HG02970 (cell line): ENCODE measurements around the gene NHLH1.

Source experiments
- ATAC-seq: cut with Tn5 transposase; IDR thresholded peaks from one replicate; pipeline ENCODE4 v1.9.1; 2021; ENCODE audit warnings: mild to moderate bottlenecking, moderate library complexity, moderate number of reproducible peaks; ENCODE audit not compliant: unreplicated experiment, low FRiP score

Gene NHLH1

DNA sequence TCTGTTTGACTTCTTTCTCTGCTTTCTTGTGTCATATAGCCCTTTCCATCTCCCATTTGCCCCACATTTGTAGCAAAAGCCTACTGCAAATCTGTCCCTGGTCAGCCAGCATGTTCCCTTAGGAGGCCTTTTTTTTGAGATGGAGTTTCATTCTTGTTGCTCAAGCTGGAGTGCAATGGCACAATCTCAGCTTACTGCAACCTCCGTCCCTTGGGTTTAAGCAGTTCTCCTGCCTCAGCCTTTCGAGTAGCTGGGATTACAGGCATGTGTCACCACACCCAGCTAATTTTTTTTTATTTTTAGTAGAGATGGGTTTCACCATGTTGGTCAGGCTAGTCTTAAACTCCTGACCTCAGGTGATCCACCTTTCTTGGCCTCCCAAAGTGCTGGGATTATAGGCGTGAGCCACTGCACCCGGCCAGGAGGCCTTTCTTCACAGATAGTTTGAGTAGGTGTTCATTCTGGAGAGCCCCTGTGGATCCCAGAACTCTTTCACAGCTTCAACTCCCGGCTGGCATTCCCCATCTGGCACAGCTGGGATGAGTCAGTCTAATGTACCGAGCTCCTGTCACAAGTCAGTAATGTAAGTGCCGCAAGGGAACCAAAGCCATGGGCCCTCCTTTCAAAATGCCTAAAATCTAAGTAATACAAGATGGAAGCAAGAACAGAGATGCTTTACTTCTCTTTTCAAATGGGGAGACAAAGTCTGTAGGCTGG is 9.4 kb upstream of the NHLH1 start:
- ATAC-seq: no peak

DNA sequence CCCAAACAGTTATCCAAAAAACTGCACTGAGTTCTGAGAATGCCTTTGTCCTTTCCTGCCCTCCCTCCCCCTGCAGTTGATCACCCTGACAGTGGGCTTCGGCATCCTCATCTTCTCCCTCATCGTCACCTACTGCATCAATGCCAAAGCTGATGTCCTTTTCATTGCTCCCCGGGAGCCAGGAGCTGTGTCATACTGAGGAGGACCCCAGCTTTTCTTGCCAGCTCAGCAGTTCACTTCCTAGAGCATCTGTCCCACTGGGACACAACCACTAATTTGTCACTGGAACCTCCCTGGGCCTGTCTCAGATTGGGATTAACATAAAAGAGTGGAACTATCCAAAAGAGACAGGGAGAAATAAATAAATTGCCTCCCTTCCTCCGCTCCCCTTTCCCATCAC is 8.8 kb upstream of the NHLH1 start:
- ATAC-seq: no peak

DNA sequence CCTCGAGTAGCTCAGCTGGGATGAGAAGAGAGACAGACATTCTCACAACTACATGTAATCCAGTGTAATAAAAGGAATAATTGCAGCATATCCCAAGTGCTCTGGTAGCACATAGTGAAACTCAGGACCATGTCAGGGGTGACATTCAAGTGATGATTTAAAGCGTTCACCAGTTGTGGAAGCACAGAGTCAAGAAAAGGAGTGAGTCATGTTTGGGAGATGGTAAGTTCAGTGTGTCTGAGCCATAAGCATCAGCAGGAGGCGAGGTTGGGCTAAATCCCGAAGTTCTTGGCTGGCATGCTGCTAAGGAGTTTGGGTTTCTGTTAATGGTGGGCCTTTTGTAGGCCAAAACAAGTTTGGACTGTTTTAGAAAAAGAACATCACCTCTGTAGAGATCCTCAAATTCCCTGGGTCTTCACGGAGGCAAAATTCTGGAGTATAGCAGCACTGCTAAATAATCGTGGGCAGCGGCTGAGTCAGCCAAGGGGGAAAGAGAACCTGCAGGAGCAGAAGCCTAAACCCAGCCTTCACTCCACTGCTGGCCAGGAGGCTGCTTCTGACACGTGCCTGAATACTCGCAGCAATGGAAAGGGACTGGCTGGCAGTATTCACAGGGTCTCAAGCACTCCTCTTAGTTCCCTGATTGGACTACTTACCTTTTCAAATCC is 7.2 kb upstream of the NHLH1 start:
- ATAC-seq: no peak

DNA sequence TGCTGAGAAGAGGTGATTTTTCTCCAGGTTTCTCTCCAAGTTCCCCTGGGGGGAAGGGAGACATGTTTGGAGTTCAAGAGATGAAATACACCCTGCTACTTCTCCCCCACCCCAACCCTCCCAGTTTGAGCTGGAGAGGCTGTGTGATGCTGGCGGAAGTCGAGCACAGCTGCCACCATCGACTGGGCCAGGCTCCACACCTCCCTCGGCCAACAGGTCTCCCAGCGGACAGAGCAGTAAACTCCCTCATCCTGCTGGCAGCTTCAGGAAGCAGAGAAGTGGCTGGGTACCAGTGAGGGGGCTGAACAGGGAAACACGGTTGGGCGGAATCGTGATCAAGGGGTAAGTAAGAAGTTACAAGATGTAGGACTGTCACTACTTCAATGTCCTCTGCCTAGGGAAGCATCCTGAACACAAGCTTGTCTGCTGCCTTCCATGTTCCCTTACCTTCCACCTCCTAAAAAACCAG is 6.6 kb upstream of the NHLH1 start:
- no peak for ATAC-seq

DNA sequence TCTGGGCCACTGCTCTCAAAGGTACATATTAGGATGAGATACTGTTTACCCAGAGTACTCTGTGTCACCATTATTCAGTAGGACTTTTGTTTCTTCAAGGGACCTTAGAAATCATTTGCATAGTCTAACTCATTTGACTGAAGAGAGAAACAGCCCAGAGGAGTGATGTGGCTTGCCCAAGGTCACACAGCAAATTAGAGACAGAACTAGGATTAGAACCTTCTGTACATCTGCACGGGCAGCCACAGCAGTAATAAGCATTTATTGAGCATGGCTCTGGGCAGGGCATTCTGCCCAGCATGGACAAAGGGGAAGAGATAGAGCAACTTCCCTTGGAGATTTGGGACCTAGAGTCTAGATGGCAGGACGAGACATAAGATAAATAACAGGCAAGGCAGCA is 5.7 kb upstream of the NHLH1 start:
- no peak for ATAC-seq

DNA sequence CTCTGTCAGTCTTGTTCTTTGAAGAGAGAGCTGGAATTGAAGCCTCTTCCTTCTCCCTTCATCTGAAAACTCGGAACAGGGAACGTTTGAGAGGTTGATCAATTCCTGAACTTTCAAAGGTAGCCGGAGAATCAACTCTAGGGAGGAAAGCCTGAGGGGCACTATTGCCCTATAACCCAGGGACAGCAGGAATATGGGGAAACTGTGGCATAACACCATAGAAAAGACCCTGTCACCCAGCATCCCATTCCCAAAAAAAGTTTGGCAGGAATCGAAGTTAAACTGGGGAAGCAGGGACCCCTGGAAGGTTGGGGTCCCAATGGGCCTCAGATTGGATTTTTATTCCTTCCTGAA is 5.1 kb upstream of the NHLH1 start:
- ATAC-seq: no peak

DNA sequence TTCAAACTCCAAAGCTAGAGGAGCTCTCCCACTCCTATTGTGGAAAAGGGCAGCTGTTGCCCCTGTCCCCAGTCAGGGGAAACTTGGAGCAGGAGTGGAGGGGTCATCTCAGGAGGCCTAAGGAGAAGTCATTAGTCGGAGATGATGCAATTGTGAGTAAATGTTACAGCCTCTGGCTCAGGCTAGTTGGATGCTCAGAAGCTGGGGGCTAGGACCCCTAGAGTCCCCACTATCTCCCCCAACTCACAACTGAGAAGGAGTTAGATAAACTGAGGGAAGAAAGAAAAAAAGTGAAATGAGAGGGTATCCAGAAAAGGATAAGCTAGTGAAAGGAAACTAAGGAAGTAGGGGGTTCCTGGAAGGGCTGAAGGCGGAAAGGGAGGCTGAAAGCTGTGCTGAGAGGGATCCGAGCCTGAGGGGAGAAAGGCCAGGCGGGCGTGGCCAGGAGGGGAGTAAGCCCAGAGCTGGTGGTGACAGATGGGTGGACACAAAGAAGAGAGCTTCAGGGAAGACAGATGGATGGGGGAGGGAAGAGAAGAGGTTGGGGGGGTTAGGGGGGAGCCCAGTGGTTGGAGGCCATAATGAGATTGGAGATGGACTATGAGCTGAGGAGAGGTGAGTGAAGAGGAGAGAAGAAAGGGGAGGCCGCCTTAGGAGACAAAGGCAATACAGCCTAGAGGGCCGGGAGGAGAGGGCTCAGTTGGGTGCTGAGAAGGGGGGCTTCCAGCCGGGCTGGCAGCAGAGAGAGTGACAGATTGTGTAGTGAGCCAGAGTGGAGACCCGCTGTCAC is 4.5 kb upstream of the NHLH1 start:
- no peak for ATAC-seq

DNA sequence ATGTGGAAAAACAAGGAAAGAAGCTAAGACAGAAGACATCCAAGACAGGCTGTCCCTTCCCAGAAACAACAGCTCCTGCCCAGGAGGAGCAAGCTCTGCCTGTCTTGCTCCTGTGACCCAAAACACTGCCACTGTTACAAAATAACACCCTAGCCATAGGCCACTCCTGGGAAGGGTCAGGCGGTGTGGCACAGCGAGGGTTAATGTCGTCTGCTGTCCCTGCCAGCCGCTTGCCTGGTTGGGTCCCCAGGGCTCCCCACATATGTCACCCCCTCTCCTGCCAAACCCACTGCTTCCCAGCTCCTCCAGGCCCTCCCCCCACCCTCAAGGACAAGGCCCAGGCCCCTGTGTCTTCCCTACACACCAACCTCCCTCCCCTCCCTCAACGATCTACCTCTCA is 3.9 kb upstream of the NHLH1 start:
- ATAC-seq: no peak

DNA sequence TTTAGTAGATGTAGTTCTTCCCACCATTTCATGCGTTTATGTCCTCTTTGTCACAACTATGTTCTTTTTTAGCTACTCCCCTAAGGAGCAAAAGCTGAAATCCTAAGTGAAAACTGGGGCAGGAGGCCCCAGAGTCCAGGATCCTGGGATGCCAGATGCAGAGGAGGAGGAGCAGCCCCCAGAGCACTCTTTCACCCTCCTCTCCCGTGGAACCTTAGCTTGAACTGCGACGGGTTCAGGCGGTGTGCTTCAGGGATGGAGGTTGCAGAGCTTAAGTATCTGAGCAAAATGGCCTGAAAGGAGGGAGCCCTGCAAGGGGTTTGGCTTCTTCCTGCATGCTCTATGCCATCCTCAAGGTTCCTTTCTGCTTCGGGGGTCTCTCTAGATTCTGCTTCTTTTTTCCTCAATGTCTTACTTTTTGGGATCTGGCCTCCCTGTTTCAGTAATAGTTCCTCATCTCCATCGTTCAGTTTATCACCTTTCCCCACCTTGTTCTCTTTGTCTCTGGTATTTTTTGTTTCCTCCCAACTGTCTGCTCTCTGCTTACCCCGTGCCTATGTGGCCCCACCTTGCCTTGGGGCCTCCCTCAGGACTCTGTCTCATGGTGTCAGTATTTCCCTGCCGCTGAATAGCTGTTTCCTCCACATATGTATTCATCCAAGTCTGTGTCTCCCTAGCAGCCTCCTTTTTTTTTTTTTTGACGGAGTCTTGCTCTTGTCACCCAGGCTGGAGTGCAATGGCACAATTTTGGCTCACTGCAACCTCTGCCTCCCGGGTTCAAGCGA is 2.7 kb upstream of the NHLH1 start:
- no peak for ATAC-seq

DNA sequence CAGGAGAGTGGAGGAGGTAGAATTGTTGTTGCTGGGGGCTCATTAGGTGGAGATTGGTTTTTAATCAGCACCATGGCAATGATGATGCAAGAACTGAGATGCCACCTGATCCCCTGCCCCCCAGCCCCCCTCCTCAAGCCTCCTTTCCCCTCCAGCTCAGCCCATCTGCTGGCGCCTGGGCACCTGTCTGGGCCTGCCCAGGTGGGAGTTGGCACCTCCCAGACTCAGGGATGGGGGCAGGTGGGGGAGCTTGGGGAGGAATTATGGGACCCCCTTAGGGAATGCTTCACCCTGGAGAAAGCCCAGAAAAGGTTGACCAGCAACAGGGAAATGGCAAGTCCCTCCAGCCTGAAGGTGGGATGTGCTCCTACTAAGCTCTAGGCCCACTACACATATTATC is 1.5 kb upstream of the NHLH1 start:
- no peak for ATAC-seq

DNA sequence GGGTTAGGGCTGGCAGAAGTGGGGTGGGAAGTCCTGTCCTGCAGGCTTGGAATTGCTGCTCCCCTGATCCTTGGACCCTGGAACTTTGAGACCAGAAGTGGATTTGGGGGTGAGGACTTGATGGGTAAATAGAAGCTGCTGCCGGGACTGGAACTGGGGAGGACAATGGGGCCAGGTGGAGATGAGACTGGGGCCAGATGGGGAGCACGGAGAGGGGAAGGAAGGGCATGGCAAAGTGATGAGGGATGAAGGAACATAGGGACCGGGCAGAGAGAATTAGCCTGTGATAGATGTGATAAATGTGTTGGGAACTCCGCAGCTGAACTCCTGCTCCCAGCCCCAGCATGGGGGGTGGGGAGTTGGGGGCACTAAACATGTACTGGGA is 637 bp downstream of the NHLH1 start:
- ATAC-seq: no peak

DNA sequence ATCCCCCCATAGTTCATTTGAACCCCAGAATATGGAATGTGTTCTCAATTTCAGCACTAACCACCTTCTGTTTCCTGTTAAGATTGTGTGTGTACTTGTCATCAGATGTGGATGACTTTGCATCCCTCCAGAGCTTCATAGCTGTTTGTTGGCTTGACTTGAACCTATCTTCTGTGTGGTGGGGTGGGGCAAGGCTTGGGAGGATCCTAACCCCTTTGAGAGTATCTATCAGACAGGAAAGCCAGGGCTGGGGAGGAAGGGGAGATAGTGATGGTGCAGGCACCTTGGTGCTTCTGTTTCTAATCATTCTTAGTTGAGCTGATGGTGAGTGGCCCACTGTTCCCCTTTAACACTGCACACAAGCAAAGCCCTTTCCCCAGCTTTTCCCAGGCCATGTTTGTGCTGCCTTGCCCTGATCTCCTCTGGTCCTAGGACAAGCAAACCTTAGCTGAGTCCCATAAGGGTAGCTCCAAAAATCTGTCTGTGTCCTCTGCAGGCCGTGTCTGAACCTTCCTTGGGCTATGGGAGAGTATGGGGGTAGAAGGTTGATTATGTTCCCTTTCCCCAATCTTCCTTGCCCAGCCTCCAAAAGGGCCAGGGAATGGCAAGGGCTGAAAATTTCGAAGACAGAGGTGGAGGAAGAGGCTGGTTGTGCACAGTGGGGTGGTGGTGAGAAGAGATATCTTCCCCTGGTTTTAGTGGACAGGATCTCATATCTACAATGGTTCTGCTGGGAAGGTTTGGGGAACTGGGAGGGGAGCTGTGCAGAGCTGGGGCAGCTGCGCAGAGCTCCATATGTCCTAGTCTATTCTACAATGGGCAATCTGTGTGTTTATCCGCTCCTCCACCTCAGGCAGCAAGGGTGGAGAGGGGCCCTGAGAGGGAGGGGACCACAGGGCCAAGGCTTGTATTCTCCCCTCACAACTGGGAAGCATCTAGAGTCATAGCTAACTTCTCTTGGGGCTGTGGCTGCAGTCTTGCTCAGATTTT is 1.4 kb downstream of the NHLH1 start:
- ATAC-seq: no peak

DNA sequence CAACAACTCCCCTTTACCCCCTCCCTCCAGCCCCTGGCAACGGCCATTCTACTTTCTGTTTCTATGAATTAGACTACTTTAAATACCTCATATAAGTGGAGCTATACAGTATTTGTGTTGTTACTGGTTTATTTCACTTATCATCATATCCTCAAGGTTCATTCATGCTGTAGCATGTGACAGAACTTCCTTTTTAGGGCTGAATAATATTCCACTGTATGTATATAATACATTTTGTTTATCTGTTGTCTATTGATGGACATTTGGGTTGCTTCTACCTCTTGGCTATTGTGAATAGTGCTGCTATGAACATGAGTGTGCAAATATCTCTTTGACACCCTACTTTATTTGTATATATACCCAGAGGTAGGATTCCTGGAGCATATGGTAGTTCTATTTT is 2.2 kb downstream of the NHLH1 start:
- no peak for ATAC-seq

DNA sequence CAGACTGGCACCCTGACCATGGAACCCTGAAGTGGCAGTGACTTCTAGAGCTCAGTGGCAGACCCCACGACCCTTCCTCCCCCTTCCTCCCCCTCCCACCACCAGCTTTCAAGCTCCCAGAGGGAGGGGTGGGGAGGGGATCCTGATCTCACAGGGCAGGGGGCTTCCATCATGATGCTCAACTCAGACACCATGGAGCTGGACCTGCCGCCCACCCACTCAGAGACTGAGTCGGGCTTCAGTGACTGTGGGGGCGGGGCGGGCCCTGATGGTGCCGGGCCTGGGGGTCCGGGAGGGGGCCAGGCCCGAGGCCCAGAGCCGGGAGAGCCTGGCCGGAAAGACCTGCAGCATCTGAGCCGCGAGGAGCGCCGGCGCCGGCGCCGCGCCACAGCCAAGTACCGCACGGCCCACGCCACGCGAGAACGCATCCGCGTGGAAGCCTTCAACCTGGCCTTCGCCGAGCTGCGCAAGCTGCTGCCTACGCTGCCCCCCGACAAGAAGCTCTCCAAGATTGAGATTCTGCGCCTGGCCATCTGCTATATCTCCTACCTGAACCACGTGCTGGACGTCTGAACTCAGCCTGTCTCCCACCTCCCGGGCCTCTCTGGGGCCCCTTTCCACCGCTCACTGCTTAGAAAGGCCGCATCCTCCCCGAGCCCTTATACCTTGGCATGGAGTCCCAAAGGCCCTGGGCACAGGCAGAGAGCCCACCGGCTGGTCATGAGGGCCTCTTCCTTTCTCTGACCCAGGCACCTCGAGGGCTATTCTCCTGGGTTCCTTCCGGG is 3.9 kb downstream of the NHLH1 start:
- ATAC-seq: no peak

DNA sequence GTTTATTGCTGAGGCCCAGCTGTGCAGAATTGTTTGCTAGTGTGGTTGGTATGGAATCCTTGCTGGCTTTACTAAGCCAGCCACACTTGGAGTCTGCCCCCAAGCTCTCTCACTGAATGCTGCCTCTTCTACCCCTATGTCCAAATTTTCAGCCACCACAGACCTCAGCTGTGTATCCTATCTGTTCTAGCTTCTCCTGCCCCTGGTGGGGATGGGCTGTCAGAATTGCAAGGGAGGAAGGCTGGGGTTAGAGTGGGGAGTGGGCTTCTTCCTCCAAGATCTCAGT is 4.4 kb downstream of the NHLH1 start:
- no peak for ATAC-seq

DNA sequence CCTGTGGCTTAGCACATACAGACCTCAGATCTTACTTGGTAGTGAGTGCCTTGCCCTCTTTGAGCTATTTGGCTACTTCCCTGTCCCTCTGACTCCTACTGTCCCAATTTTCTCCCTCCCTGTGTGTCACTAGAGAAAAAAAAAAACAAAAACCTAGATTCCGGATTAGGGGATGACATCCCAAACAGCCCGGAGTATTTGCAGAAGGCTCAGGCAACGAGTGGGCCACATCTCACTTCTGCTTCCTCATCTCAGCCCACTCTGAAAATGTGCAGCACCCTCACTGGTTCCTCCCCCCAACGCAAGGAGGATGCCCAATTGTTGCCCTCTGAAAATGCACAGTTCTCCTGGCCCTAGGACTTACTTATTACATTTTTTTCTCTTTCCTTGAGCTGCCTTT is 4.9 kb downstream of the NHLH1 start:
- no peak for ATAC-seq

DNA sequence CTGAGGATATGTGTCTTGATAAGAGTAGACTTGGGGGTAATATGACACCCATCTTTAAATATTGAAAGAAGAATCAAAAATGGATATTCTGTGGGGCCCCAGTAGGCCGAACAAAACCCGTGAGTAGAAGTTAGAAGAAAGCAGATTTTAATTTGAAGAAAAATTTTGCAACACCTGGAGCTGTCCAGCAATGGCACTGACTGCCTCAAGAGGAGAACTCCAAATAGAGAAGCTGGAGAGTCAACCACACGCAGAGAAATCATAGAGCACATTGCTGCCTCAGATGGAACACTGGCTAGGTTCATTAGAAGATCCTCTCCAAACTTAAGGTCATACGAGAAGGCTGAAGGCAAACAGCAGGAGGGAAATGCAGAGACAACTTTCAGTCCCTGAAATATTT is 6.8 kb downstream of the NHLH1 start:
- no peak for ATAC-seq

DNA sequence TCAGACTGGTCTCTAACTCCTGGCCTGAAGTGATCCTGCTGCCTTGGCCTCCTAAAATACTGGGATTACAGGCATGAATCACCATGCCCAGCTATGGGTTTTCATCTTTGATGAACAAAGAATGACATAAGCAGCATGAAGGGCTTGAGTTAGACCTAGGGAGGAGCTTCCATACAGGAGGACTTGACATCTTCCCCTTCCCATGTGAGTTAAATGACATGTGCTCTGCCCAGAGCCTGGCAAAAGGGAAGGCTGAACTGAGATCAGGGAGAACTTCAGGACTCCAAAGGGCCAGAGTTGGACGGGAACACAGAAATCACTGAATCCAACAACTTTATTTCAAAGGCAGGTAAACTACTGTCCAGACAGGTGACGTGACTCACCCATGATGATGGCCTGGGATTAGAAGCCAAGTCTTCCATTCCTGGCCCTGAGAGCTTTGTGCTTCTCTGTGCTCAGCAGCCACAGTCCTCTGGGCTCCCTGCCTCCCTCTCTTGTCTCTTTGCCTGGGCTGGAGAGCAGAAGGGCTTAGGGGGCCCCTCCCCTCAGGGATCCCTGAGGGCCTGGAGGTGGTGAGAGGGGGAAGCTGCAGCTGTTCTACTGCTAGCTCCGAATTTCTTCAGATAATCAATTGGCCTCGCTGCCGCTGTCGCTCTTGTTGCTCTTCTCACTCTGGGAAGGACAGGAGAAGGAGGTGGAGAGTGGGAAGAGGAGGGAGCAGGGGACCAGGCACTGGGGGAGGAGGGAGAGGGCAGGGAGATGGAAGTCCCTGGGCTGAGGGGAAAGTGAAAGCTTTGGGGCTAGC is 7.6 kb downstream of the NHLH1 start:
- ATAC-seq: no peak
